Right hindlimb (tissue), 1 donor: ENCODE data around the gene PDRG1.
"Not testable (repeated sequence)": the region's sequence is repeated elsewhere in the genome, so short reads cannot be mapped to it uniquely, and the experiment has no call there.

ENCODE experiments used
- DNase-seq: peaks from one replicate; pipeline ENCODE4 v3.0.0-alpha.2; 2018

Gene PDRG1

GRCh38 chr20:31966991-31967655 lies 15.3 kb upstream of the PDRG1 start:
- DNase-seq = no peak

- no peak for DNase-seq
These were observed 12.0 kb upstream of the PDRG1 start for GRCh38 chr20:31963889-31964288.

GRCh38 chr20:31962761-31963160 lies 10.9 kb upstream of the PDRG1 start:
- DNase-seq = no peak

GRCh38 chr20:31956556-31957526 lies 5.0 kb upstream of the PDRG1 start:
- no peak for DNase-seq

GRCh38 chr20:31954500-31954899 lies 2.7 kb upstream of the PDRG1 start:
- no peak for DNase-seq

GRCh38 chr20:31953556-31954148 lies 1.8 kb upstream of the PDRG1 start:
- no peak for DNase-seq

GRCh38 chr20:31951203-31951529 lies 680 bp downstream of the PDRG1 start:
- DNase-seq = no peak

- no peak for DNase-seq
These were observed 1.8 kb downstream of the PDRG1 start for GRCh38 chr20:31949877-31950646.

GRCh38 chr20:31948008-31948407 lies 3.8 kb downstream of the PDRG1 start:
- DNase-seq = no peak

GRCh38 chr20:31945785-31946184 lies 6.1 kb downstream of the PDRG1 start:
- DNase-seq = no peak

GRCh38 chr20:31945319-31945718 lies 6.5 kb downstream of the PDRG1 start:
- DNase-seq = no peak

GRCh38 chr20:31943052-31943471 lies 8.8 kb downstream of the PDRG1 start:
- DNase-seq = no peak

GRCh38 chr20:31939661-31940060 lies 12.2 kb downstream of the PDRG1 start:
- DNase-seq = no peak

GRCh38 chr20:31937820-31938219 lies 14.0 kb downstream of the PDRG1 start:
- DNase-seq = no peak

GRCh38 chr20:31936420-31936819 lies 15.4 kb downstream of the PDRG1 start:
- DNase-seq = no peak

- DNase-seq = no peak
These were observed 16.7 kb downstream of the PDRG1 start for GRCh38 chr20:31934968-31935764.

GRCh38 chr20:31934491-31934890 lies 17.4 kb downstream of the PDRG1 start:
- DNase-seq = no peak

GRCh38 chr20:31933698-31934097 lies 18.1 kb downstream of the PDRG1 start:
- DNase-seq = no peak

GRCh38 chr20:31930779-31931178 lies 21.1 kb downstream of the PDRG1 start:
- no peak for DNase-seq

- not testable (repeated sequence) for DNase-seq
These were observed 22.2 kb downstream of the PDRG1 start for GRCh38 chr20:31929631-31930030.

- no peak for DNase-seq
These were observed 24.2 kb downstream of the PDRG1 start for GRCh38 chr20:31927627-31928159.

- DNase-seq = no peak
These were observed 25.4 kb downstream of the PDRG1 start for GRCh38 chr20:31926493-31926892.
